HG02610 (cell line): ENCODE data around the gene ZNF280B.

ENCODE experiments used
- ATAC-seq: cut with Tn5 transposase; IDR thresholded peaks from one replicate; pipeline ENCODE4 v1.9.1; 2021; ENCODE audit warnings: mild to moderate bottlenecking, moderate library complexity; ENCODE audit not compliant: unreplicated experiment

Gene ZNF280B

GRCh38 chr22:22440188-22440587 is 68.4 kb downstream of the ZNF280B start:
- ATAC-seq, result no peak
